ENCODE results near the gene AFDN.

- TF ChIP-seq CTCF (IDR thresholded peaks at IDR 0.05; ENCODE audit: insufficient read depth, low read depth, low read length) (no peak), EZH2 (IDR thresholded peaks at IDR 0.05; ENCODE audit: insufficient read depth, low read length) (no peak)
Observed at GRCh38 chr6:167987396-167988153, 160.9 kb downstream of the AFDN start.

All from astrocyte (in vitro differentiated cells and primary cell).